GM21423 (cell line): Measurements from ENCODE around the gene CCDC92.

ENCODE experiments used
- ATAC-seq: cut with Tn5 transposase; IDR thresholded peaks from one replicate; pipeline ENCODE4 v1.9.1; 2021; ENCODE audit warnings: mild to moderate bottlenecking, moderate library complexity; ENCODE audit not compliant: unreplicated experiment

Gene CCDC92, protein sequence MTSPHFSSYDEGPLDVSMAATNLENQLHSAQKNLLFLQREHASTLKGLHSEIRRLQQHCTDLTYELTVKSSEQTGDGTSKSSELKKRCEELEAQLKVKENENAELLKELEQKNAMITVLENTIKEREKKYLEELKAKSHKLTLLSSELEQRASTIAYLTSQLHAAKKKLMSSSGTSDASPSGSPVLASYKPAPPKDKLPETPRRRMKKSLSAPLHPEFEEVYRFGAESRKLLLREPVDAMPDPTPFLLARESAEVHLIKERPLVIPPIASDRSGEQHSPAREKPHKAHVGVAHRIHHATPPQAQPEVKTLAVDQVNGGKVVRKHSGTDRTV

GRCh38 chr12:123972457-123973401, at the start of gene CCDC92, which contains the start of gene ZNF664:
CCDC92 (minus strand) TSS chr12:123972831; CDS start chr12:123944305, 28,526 bp downstream.
ZNF664 (plus strand) TSS chr12:123973215; CDS start chr12:124012145, 38,930 bp downstream.
- peak; percentile 78 for ATAC-seq

DNA sequence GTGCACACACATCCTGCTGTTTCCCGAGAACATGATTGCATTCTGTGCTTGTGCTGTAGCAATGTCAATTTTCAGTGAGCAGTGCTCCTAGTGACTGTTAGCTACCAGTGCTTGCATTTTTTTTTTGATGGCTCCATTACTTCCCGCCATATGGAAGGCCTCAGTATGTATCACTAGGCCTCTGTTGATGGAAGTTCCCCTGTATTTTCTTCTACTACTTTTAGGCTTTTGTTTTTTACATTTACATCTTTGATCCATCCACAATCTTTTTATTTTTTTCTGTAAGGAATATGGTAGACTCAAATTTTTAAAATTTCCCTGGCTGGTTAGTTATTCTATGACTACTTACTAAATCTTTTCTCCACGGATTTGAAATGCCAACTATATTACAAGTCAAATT, 49.5 kb upstream of the CCDC92 start:
- ATAC-seq: no peak

DNA sequence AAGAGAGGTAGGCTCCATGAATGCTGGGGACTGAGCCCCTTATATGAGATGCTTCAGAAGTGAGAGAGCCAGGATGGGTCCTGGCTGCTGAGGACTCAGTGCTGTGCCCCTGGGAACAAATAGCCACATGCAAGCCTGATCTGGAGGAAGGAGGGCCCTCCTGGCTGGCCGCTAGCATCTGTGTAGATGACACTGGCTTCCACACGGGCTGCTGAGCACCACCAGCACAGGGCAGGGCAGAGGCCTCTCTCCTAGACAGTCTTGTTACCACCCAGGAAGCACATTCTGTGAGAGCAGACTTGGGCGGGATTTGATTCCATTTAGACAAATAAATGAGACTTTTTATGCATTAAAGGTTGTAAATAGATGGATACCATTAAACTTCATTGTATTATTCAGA, 48.4 kb upstream of the CCDC92 start:
- ATAC-seq: no peak

DNA sequence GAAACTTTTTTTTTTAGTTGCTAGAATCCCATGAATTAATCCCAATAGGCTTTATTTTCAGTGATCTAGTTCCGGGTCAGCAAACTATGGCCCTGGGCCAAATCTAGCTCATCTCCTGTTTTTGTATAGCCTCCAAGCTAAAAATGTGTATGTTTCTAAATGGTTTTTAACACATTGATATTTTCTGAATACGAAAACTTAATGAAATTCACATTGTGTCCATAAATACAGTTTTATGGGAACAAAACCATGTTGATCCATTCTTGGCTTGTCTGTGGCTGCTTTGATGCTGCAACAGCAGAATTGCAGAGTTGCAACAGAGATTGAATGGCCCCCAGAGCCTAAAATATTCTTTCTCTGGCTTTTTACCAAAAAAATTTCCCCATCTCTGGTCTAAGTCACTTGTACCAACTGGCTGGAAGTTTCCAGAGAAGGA, 47.9 kb upstream of the CCDC92 start:
- ATAC-seq: no peak

DNA sequence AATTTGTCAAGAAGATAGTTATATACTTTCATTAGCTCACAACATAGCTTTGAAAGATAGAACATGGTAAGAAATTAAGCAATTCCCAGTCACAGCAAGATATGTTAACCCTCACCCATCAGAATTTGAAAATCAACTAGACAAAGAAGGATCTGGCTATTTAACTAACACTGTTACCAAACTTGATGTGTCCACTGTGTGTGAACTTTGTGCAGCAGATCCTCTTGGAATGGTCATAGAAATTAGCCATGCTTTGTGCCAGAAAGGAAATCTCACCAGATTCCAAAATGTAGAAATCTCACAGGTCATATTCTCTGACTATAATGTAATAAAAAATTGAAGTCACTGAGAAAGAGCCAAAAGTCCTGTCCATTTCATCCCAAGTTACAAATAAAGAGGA, 46.5 kb upstream of the CCDC92 start:
- ATAC-seq: no peak

DNA sequence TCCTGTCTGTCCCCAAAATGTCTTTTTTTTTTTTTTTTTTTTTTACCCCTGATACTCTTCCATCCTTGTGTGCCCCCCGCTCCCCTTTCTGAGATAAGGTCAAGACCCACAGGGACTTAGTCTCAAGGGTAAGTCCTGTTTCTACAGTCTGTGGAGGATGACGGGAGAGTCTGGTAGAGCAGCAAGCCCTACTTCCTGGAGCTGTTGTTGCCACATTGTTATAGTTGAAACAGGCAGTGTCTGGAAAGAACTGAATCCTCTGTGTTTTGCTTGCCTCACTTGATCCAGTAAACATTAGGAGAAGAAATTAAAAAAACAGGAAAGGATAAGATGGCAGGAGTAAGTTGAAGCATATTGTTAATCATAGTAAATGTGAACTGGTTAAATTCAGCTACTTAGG, 45.9 kb upstream of the CCDC92 start:
- no peak for ATAC-seq

GRCh38 chr12:124017064-124017463, 44.4 kb upstream of the CCDC92 start:
- ATAC-seq: no peak

GRCh38 chr12:124015494-124016461, 43.1 kb upstream of the CCDC92 start:
- no peak for ATAC-seq

DNA sequence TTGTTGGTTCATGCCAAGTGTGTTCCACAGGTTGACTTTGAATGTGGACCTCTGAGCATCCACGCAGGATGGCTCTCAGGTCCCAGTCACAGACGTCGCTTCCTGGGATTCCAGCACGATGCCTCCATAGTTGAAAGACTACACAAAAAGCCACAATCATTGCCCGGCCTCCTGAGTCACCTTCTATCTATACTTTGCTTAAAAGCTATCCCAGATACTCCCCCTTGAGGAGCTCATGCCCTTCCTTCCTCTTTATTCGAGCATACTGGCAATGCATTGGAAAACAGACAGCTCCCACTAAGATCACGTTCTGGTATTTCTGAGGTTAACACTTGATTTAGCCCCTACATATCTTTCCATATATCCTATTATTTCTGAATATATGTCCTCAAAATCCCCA, 40.4 kb upstream of the CCDC92 start:
- no peak for ATAC-seq

DNA sequence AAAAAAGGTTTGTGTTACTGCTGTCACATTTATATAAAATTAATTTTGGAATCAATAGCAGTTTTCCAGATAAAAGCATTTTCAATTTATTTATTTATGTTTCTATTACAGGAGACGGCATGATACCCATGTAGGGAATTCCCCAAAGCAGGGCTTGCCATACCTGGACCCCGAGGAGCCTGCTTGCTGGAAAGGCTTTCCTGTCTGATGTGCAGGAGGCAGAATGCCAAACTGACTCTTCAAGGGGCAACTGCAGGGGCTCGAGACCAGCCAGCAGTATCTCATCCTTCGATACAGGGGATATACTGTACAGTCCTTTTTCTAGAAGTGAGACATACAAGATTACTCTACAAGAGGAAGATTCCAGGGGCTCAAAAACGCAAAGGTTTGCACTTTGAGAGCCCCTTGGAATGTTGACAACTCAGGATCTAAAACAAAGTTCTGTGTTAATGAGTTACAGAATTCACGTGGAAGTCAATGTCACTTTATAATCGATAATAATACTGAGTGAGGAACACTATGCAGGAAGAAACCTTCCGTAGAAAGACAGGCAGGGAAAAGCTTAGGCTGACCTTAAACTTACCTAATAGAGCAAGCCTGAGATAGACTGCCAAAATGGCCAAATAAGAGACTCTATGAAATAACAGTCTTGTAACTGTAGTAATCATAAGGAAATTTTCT, 38.9 kb upstream of the CCDC92 start:
- no peak for ATAC-seq

DNA sequence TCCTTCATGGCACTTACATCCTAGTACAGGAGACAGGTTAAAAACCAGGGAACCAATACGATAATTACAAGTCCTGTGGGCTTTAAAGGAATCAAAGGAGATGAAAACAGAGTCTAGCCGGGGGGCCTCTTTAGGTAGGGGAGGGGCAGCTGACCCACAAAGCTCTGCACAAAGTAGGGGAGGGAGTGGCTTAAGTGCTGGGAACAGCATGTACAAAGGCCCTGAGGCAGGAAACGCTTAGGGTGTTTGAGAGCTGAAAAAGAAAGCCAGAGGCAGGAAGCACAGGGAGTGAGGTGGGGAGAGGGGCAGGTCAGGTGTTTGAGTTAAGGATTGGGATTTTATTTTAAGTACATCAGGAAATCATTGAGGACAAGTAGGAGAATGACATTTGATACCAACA, 38.1 kb upstream of the CCDC92 start:
- ATAC-seq: no peak

DNA sequence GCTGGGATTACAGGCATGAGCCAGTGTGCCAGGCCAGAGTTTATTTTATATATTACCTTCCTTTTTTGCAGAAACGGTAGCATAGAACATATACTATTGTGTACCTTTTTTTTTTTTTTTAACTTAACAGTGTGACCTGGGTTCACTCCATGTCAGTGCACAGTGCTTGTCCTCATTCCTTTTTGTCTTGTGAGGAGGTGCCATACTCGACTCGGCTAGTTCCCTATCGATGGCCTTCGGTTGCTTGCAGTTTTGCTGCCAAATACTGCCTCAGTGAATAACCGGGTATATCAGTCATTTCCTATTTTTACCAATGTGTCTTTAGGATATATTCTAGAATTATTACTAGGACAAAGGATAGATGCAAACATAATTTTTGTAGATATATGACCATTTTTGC, 37.1 kb upstream of the CCDC92 start:
- no peak for ATAC-seq

DNA sequence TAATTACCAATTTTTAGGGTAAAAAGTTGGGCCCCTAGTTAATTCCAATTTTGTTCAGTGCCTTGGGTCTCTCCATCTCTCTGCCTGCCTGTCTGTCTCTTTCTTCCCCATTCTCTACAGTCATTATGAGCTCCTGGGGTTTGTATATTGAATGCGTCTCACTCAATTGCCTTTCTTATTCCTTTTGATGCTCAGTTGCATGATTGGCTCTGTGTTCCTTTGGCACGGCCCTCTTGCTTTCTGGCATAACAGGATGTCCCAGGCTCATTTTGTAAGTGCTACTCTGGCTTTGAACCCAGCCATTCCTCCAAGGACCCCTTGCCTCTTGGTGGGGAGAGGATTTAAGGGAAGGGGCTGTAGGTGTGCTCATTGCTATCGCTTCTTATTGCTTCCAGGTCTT, 36.0 kb upstream of the CCDC92 start:
- no peak for ATAC-seq

DNA sequence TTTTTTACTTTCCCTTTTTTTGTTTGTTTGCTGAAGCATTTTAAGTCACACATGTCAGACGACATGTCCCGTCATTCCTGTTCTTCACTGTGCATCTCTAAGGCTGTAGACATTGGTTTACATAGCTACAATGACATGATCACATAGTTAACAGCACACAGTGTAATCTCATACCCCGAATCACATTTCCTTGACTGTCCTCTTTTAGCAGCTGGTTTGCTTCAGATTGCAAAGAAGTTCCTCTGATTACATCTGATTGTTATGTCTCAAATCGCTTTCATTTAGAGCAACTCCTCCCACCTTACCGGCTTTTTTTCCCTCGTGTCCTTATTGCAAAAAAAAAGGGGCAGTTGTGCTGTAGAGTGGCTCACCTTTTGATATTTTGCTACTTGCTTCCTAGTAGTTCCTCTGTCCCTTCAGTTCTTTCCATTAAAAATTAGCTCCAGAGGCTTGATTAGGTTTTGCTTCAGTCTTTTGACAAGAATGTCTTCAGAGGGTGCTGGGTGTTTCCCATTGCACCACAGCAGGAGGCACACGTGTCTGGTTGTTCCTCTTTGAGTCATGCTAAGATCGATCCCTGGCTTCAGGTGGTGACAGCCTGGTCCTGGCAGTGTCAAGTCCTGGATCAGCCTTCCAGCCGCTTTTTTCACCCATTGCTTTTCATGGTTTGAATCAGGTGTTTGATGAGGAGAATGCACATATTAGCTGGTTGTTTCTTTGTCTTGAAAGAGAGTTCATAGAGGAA, 35.4 kb upstream of the CCDC92 start:
- ATAC-seq: no peak

DNA sequence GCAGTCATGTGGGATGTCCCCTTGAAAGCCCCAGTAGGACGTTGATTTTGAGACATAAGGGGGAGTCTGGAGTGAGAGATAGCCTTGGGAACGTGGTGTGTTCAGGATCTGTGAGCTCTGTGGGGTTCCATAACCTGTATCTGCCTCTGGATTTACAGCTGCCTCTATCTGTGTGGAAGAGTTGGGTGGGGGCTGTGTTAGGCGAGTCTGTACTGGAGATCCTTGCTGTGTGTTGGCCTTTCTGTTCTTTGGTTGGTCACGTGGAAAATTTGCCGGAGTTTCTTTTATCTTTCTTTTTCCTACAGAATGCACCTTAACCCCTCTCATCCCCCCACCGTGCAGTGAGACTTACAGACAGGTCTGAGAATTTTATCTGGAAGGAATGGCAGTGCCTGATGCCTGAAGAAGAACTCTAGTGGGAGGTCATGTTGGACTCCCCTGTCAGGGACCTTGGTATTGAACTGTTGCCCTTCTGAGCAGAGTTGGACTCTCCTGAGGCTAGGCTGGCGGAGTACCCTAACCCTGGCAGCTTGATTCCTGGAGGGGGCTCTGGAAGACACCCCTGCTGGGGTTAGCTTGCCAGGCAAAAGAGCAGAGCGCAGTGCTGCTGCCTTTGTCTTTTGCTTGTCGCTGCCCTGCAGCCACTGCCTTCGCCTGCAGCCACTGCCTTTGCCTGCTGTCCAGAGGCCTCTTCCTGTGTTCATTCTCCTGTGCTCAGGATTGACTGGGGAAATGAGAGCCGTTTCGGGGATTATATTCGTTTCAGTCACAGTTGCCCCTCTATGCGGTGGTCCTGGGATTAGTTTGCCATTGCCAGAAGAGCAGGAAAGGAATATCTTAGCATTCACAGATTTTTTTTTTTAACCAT, 34.4 kb upstream of the CCDC92 start:
- ATAC-seq: no peak

DNA sequence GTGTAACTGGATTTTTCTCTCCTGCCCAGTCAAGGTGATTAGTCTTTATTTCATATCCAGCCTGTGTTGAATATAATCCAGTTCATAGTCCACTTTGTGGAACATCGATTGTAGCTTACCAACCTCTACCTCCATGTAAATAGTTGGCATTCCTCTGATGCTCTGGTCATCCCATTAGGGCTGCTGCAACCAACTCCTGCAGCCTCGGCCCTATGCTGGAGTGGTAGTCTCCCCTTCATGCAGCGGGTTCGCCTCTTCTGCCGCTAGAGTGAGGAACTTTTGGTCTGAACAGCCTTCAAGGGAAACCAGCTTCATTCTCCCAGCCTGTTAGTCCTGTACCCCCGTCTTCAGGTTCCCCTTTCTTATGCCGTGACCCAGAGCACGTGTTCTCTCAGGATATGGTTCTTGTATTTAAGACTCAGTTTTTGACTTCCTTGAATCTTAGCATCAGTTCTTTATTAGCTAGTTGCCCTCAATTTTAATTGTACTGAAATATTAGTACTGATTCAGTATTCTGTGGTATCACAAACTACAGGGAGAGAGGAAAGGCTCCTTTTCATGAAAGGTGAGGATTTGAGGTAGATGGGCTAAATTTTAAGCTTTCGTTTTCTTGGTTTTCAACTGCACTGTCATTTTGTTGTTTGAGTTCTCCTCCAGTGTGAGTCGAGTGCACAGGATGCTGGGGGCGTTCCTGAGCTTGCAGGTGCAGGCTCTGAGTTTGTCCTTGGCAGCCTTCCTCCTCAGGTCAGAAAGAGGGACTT, 33.6 kb upstream of the CCDC92 start:
- ATAC-seq: peak; percentile 56

DNA sequence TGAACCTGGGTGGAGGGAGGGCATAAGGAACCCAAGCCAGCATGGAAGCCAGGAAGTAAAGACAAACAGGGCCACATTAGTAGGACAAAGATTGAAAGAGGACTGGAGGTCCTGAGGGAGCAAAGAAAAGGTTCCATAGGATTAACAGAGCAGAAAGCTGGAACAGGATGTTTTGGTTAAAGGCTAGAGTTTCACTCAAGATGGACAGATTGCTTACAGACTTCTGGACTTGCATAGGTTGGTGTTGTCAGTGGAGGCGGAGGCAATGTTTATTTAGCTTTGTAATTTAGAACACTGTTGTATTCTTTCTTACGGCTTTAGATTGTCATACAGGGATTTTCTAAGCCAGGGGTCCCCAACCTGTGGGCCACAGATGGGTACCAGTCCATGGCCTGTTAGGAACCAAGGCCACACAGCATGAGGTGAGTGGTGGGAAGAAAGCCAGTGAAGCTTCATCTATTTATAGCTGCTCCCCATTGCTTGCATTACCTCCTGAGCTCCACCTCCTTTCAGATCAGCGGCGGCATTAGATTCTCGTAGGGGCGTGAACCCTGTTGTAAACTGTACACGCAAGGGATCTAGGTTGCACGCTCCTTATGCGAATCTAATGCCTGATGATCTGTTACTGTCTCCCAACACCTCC, 31.7 kb upstream of the CCDC92 start:
- no peak for ATAC-seq
